ENCODE results near the gene LRRC47. TPM values are rescaled to one million over a fixed set of nuclear protein-coding genes. Genes with fewer than 3 reads are reported as not detected.

The LRRC47 gene
- polyA plus RNA-seq, 4 donors: 60.1 to 74.2 (median 70.9) TPM

DNA sequence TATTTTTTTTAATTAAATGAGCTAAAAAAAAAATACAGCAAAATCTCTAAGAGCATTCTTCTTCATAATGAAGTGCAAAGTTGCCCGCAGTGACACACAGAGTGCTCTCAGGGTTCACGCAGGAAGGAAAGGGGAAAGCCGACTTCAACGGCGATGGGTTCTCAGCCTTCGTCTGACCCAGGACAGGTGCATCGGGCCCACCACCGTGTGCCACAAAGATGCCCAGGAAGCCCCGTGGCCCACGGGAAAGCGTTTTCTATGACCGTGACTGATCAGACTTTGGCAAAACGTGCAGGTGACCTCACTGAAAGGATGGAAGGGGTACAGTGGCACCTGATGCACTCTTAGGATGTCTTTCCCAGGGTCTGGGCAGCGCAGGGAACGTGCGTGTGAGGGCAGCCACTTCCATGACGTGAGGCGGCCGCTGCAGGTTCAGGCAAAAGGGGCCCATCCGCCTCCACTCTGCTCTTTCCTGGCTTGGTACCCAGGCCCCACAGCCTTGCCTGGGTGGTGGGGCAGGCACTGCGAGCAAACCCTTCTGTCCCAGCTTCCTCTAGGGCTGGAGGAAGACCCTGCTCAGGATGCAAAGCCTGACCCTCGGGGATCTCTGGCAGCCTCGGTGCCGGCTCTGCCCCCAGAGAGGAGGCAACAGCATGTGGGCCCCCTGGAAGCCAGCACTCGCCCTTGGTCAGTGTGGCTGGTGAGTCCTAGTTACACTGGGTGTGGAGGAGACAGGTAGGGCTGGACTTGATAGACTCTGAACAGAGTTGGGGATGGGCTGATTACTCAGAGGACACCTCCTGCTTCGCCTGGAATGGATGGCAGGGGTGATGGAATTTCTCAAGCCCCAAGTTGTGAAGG lies 8.3 kb downstream of the LRRC47 start:
- DNase-seq (ENCODE audit: low read depth in 4 of 4, low spot score in 2 of 4): no peak

DNA sequence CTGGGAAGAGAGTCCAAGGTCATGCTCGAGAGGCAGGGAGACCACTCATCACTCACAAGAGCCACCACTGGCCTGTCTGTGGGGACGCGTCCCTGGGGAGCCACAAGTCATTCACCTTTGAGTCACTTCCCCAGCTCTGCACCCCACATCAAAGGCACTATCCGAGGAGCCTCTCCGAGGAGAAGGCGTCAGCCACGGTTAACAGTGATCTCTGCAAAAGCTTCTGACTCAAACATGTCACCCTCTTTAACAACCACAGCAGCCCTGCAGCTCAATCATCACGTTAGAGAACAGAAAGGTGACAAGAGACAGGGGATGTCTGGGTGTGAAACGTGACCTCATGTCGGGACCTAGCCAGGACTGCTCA lies 9.0 kb downstream of the LRRC47 start:
- DNase-seq (ENCODE audit: low read depth in 4 of 4, low spot score in 2 of 4): no peak

DNA sequence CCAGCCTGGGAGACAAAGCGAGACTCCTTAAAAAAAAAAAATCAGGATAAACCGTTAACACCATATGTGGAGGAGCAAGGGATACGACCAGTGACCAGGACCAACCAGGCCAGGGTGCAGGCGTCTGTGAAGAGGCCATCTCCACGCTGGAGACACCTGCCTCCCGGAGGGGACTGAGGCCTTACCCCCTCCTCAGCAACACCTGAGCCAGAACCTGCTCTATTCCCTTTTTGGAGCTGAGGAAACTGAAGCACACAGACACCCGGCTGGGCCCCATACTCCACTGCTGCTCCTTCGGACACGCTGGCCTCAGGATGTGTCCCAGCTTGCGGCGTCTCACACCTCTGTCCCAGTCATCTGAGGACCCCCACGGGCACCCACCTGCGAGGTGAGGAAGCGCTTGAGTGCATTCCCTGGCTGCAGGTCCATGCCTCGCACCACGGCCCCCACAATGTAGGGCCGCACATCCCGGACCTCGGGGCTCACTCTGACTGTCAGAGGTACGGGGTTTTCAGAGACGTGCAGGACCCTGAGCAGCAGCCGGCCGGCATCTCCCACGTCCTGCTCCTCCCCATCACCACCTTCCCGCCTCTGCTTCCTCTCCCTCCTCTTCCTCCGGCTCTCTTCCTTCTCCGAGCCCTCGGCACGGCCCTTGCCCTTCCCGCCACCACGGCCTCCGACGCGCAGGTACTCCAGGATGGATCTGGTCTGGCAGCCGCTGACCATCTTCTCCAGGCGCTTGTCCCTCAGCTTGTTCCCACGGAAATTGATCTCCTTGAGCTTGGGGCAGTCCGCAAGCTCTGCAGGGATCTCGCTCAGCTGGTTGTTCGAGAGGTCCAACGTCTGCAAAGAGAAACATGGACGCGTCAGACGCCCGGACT lies 9.6 kb downstream of the LRRC47 start:
- DNase-seq (ENCODE audit: low read depth in 4 of 4, low spot score in 2 of 4): no peak

DNA sequence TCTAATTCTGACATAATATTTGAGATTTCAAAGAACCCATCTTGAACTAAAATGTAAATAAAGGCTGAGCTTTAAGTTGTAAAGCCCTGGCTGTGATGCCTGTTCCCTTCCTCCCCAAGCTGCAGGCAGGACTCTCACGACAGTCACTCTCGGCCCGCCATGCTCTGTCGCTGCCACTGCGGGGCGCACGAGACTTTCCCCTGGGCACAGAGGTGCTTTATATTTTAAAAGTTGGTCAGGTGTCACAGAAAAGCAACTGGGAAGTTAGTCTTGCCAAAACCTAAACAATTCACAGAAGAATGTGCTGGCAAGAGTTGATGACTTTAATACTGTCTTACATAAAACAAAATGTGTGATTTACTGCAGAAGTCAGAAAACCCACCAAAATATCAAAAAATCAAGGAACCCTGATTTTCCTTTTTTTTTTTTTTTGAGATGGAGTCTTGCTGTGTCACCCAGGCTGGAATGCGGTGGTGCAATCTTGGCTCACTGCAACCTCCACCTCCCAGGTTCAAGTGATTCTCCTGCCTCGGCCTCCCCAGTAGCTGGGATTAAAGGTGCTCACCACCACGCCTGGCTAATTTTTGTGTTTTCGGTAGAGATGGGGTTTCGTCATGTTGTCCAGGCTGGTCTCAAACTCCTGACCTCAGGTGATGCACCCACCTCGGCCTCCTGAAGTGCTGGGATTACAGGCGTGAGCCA lies 10.7 kb downstream of the LRRC47 start:
- no peak for DNase-seq (ENCODE audit: low read depth in 4 of 4, low spot score in 2 of 4)

DNA sequence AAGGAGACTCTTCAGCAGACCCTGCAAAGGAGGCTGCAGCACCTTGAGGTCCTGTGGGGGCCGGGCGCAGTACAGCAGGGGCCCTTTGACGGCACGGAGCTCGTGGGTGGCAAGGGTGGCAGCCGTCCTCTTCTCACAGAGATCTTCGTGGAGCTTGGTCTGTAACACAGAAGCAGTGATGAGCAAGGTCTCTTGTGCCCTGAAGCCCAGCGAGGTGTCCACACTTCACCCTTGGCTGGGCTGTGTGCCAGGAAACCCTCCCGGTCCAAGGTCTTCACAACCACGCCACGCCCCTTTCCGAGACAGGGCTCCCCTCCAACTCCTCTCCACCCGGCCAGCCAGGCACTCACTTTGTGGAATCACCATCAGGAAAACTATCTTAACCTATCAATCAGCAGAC lies 11.3 kb downstream of the LRRC47 start:
- no peak for DNase-seq (ENCODE audit: low read depth in 4 of 4, low spot score in 2 of 4)

DNA sequence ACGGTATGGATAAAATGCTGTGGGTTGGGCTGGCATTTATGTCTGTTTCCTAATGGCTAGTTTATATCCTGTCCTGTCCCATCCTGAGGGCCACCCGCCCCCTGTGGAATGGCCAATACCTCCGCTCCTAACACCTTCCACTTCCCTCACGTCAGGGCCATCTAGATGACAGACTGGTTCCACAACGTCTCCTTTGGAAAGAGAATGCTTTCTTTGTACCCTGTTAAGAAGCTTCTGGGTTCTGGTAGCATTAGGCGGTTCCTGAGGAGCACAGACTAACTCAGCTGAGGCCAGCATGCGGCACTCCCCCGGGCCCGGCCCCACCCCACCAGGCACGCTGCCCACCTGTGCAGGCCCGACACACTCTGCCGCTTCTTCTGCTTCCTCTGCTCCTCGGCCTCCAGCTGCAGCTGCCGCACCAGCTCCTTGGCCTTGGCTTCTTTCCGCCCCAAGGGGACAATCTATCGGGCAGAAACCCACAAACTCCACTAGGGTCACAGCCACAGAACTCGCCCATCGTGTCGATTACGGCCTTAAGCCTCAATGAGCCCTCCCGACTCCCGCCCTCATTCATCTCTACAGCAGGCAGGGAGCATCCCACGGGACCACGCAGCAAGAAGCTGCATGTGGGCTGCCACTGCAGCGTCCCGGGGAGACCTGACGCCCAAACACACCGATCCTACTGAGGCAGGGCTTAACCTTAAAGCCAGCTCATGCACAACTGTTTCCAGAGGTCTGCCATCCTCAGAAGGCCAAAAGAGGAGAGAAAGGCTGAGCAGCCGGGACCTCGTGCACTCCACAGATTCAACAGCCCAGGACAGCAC lies 12.4 kb downstream of the LRRC47 start:
- DNase-seq (ENCODE audit: low read depth in 4 of 4, low spot score in 2 of 4): no peak

DNA sequence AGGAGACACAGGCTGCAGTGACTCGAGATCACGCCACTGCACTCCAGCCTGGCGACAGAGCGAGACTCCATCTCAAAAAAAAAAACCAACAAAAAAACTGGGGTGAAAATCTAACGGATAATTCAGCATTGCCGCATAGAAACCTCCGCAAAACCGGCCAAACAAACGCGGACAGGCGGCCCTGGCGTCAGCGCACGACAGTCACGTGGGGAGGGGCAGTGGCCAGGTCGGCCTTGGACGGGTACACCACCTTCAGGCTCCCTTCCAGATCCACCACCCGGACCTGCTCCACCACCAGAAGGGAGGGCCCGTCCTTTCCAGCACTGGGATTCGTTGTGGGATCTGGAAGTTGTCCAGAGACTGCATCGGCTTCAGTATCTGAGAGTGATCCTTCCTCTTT lies 15.4 kb downstream of the LRRC47 start:
- DNase-seq (ENCODE audit: low read depth in 4 of 4, low spot score in 2 of 4): no peak

DNA sequence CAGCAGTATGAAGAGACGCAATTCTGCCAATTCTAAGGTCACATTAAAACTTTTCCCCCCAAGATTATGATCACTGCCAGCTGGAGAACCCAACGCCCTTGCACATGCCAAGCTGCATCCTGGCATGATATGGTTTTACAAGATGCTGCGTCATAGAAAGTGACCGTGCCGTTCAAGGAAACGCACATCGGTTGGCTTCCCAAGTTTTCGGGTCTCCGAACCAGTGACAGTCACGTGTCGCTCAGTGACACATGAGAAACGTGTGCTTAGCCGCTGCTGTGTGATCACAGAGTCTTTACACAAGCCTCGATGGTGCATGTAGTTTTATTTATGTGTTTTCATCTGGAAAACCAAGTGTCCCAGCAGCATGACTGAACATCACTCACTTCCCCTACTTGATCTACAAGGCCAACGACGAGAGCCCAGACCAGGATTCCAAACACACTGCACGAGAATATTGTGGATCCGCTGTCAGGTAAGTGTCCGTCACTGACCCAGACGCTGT lies 16.3 kb downstream of the LRRC47 start:
- no peak for DNase-seq (ENCODE audit: low read depth in 4 of 4, low spot score in 2 of 4)

DNA sequence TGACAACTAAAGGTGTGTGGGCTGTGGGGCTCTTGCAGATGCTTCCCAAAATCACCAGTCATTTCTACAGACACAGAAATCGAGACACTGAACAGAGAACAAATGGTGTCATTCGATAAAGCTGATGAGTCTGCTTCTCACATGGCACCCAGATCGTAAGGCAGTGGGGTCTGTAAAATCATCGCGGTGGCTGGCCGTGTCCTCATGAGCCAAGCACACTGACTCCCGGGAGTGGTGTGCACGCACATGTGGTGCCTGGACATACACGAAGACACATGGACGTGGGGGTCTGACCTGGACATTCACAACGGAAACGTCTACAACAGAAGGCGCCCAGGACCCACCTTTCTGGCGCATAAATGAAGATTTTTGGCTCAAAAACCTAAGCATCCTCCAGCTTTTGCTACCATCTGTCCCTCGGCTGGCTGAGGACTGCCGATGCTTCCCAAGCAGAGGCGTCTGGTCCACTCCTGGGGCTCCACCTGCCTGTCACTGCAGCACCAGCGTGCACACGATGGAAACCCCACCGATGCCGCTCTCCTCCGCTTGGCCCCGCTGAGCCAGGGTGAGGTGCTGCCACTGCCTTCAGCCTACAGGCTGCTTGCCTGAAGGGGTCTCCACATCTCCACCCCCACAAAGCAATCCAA lies 16.9 kb downstream of the LRRC47 start:
- DNase-seq (ENCODE audit: low read depth in 4 of 4, low spot score in 2 of 4): no peak

DNA sequence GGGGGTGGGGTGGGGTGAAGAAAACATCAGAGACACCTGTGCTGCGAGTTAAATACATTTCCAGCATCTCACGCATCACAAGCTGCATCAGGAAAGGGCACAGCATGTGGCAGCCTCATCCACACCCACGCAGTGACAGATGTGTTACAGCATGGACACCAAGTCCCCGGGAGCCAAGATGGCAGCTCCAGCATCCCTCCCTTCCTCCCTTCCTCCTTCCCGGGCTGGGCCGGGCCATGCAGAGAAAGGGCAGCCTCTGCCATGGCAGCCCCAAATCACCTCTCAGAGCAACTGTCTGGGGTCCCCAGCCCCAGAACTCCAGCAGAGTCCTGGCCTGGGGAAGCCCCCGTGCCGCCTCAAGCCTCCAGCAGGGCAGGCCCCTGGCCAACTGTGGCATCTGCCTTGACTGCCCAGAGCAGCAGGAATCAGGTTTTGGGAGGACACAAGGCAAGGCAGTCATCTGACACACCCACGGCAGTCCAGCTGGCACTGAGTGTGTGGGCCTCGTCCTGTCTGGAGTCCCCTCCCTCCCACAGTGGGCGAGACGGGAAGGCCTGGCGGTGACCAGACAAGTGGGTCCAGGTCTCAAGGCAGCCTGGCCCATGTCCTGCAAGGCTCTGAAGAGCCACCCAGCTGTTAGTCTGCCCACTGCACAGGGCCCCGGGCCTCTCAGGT lies 17.6 kb downstream of the LRRC47 start:
- DNase-seq (ENCODE audit: low read depth in 4 of 4, low spot score in 2 of 4): no peak

DNA sequence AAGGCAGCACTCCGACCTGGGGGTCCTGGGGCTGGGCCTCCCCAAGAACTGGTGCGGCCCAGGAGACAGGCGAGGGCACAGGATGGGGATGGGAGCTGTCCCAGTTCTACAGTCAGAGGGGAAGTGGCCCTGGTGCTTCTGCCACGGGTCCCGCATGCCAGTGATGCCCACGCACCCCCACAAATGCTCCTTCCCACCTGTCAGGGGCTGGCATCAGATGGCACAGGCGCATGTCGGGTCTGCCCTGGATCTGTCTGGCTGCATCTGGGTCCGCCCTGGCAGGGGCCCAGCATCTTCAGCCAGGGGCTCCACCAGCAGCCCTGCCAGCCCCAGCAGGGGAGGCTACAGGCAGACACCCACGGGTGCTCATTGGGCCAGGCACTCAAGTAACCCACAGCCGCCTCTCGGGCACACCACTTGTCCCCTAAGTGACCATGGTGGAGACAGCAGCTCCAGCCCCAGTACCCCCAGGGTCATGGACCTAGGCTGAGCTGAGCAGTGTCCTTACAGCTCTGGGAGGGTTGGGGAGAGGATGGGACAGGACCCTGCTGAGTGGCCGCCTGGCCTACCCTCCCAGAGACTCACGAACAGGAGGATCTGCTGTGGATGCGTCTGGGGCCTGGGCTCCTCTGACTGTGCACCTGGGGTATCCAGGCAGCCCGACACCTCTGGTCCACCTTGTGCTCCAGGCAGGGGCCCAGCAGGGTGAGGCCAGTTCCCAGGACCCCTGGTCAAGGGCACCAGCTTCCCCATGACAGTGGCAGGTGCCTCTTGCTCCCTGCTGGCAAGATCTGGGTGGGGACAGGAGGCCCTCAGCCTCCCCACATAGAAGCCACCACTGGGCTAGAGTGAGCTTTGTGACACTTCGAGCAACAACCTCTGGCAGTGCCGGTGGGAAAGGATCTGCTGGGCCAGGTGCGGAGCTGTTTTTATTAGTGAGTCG lies 18.4 kb downstream of the LRRC47 start:
- DNase-seq (ENCODE audit: low read depth in 4 of 4, low spot score in 2 of 4): no peak

DNA sequence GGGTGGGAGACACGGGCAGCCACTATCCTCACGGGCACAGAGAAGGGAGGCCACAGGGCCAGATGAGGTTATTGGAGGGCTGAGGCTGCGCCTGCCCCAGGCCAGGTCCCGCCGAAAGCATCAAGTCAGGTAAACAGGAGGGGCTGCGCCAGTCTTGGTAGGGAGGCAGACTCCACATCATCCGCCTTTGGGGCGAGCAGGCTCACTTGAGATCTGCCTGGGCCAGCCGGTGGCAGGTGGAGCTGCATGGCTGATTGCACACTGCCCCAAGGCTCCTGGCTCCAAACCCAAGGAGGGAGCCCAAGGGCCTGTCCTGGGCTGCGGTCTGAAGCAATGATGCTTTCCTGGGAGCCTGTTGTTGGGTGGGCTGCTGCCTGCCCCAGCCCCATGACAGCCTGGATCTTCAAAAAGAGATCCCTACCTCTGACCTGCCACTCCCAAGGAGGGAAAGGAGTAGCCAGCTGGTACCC lies 19.2 kb downstream of the LRRC47 start:
- no peak for DNase-seq (ENCODE audit: low read depth in 4 of 4, low spot score in 2 of 4)

DNA sequence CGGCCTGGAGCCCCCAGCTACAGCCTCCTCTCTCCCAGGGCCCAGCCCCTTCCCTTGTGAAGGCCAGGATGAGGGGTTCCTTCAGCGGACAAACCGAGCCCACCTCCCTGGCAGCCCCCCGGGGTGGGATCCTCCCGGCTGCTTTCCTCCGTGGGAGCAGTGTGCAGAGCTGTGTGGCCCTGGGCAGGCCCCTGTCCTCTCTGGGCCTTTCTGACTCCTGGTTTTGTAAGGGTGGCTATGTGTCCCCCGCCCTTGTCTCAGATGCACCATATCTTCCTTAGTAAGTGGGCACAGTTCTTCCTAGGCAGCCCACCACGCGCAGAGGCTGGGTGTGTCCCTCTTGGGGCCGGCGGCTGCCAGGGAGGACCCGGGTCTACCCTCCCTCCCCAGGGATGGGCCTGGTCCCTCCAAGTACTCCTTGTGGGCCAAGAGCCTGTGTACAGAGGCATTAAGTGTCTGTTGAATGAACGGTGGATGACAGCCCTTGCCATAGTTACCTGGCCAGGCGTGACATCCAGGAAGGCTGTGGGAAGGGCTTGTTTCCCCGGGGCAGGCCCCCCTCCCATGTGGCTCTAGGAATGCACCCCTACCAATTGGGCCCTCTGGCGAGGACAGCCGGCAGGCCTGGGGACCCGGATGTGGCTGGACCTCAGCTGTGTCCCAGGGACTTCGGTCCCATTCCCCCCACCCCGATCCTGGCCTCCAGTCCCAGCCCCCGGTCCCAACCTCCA lies 19.9 kb downstream of the LRRC47 start:
- DNase-seq (ENCODE audit: low read depth in 4 of 4, low spot score in 2 of 4): no peak

DNA sequence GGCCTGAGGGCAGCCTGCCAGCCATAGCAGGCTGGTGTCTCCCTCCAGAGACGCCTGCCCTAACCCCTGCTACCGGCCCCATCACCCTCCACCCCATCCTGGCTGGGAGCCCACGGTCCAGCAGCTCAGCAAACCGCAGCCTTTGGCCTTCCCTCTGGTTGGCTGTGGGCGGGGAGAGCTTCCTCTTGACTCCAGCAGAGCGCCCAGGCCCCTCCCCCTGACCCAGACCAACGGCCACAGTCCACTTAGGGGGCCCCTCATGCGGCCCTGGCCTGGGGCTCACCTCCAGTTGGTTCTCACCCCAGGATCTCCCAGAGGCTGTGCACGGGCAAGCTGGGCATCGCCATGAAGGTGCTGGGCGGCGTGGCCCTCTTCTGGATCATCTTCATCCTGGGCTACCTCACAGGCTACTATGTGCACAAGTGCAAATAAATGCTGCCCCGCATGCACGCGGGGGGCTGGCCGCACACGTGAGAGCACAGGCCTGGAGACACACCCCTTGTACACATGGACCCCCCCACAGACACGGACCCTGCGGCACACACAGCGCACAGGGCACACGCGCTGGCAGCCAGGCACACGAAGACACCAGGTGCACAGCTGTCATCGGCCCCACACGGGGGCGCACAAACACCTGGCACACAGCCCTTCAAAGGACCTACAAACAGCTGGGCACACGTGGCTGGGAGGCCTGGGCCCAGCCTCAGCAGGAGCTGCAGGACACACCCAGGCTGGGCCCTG lies 20.6 kb downstream of the LRRC47 start:
- DNase-seq (ENCODE audit: low read depth in 4 of 4, low spot score in 2 of 4): peak in 1 of 4 donors; percentile 54

DNA sequence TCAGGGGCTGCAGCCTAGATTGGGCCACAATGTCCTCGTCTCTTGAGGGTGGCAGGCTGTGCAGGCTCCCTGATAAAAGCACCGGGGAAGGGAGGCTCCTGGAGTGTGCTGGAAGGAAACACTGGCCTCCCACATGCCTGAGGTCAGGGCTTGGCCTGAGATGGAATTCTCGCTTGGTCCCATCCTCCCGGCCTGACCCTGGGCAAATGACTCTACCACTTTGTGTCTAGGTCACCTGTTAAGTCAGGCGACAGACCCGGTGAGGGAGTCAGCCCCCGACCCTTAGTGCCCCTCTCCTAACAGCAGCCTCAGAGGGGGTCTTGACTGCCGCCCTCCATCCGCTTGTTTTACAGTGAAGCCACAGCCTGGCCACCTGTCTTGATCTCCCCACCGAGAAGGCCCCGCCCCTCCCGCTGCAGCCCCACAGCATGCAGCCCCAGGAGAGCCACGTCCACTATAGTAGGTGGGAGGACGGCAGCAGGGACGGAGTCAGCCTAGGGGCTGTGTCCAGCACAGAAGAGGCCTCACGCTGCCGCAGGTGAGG lies 21.3 kb downstream of the LRRC47 start:
- DNase-seq (ENCODE audit: low read depth in 4 of 4, low spot score in 2 of 4): no peak

DNA sequence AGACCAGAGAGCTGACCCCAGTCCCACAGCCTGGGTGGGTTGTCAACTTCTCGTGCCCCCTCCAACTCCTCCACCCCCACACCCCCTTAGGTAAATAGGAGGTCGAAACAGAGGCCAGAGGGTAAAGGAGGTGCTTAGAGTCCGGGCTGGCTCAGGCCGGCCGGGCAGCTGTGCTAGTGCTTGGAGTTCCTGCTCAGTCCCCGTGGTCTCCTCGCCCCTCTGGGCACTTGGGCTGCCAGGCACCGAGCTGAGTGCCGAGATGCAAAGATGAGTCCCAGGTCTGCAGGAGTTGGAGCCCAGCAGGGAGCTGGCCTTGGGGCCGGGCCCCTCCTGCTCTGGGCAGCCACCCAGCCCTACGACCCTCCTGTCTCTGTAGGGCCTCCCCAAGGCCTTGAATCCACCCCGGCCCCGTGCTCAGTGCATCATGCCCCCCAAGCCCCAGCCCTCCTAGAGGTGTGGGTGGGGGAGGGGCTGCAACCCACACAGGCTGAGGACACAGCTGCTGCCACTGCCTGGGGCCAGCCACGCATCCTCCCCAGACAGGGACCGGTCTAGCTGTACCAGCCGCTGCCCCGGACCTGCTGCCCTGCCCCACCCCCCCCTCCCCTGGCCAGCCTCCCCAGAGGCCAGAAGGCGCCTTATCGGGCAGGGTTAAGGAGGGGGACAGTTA lies 21.9 kb downstream of the LRRC47 start:
- no peak for DNase-seq (ENCODE audit: low read depth in 4 of 4, low spot score in 2 of 4)
